Panc1 (cell line): Measurements from ENCODE around the gene EPYC. TPM values are rescaled to one million over a fixed set of nuclear protein-coding genes. Genes with fewer than 3 reads are reported as not detected.

ENCODE experiments used
- ATAC-seq: fragments of 200-7000 bp; cut with Tn5 transposase; 2 replicates; pipeline ENCODE4 v1.9.1; 2020; ENCODE audit warnings: mild to moderate bottlenecking, moderate library complexity
- BruUV-seq: library from RNA; stranded (reverse); fragments of 400-500 nt; replicated peaks from 2 replicates; lab custom pipeline; 2021; lab: Mats Ljungman, UMichigan
- CTCF ChIA-PET: fragments of 300-600 bp; sonication (Branson Sonifier 250); formaldehyde crosslinking; loops from one replicate; lab custom pipeline; 2022; ENCODE audit warnings: antibody characterized with exemption; lab: Charles Lee
- POLR2A ChIA-PET: fragments of 300-600 bp; sonication (Branson Sonifier 250); formaldehyde crosslinking; loops from one replicate; lab custom pipeline; 2022; ENCODE audit warnings: antibody characterized with exemption; lab: Charles Lee
- DNase-seq: peaks from one replicate; pipeline ENCODE4 v3.0.0-alpha.2; 2010; ENCODE audit warnings: low read depth, low spot score
- H3K27ac ChIP-seq: 2 replicates; pipeline ENCODE4 v1.5.1; 2011; ENCODE audit warnings: mild to moderate bottlenecking, low read length, inconsistent platforms
- H3K27me3 ChIP-seq: fragments of 200-500 bp; sonication (Bioruptor generic); 2 replicates; pipeline ENCODE4 v1.6.0; 2014; ENCODE audit warnings: low read length, inconsistent platforms; ENCODE audit not compliant: control insufficient read depth, insufficient read depth
- H3K36me3 ChIP-seq: fragments of 200-500 bp; sonication (Bioruptor generic); 2 replicates; pipeline ENCODE4 v1.5.1; 2014; ENCODE audit warnings: inconsistent platforms, mild to moderate bottlenecking, low read length, moderate library complexity; ENCODE audit not compliant: control insufficient read depth, insufficient read depth
- H3K4me1 ChIP-seq: 2 replicates; pipeline ENCODE4 v1.5.1; 2011; ENCODE audit warnings: inconsistent platforms, mild to moderate bottlenecking, low read length, moderate library complexity; ENCODE audit not compliant: control insufficient read depth, insufficient read depth
- H3K4me3 ChIP-seq, 2 experiments: 2 replicates each; pipeline ENCODE4 v1.5.1; 2011 to 2012; ENCODE audit warnings: low read depth in 2 of 2, low read length in 2 of 2, mild to moderate bottlenecking in 2 of 2, inconsistent platforms in 1 of 2, moderate library complexity in 1 of 2
- H3K9me3 ChIP-seq: fragments of 200-500 bp; sonication (Bioruptor generic); 2 replicates; pipeline ENCODE4 v1.5.1; 2014; ENCODE audit warnings: low read depth, mild to moderate bottlenecking, inconsistent platforms, low read length, moderate library complexity; ENCODE audit not compliant: control insufficient read depth, insufficient read depth
- CTCF ChIP-seq: fragments of 450-650 bp; IDR thresholded peaks from 2 replicates; pipeline ENCODE4 v1.5.1; 2017; ENCODE audit warnings: mild to moderate bottlenecking
- POLR2AphosphoS5 ChIP-seq: IDR thresholded peaks from 2 replicates; pipeline ENCODE4 v1.6.1; 2012; ENCODE audit warnings: mild to moderate bottlenecking, low read depth, low read length, moderate library complexity
- REST ChIP-seq, 2 experiments: IDR thresholded peaks; 2 replicates each; pipeline ENCODE4 v1.6.1; 2011 to 2012; ENCODE audit warnings: low read depth in 2 of 2, control low read depth in 1 of 2, low read length in 1 of 2, mild to moderate bottlenecking in 1 of 2, moderate library complexity in 1 of 2; ENCODE audit not compliant: insufficient read depth in 1 of 2
- SIN3A ChIP-seq: IDR thresholded peaks from 2 replicates; pipeline ENCODE4 v1.6.1; 2012; ENCODE audit warnings: low read depth, mild to moderate bottlenecking, low read length, moderate library complexity, borderline replicate concordance; ENCODE audit not compliant: insufficient read depth
- TCF7L2 ChIP-seq: IDR thresholded peaks from 2 replicates; pipeline ENCODE4 v1.6.1; 2011; ENCODE audit warnings: mild to moderate bottlenecking, low read depth, low read length, inconsistent platforms
- in situ Hi-C: cut with HindIII; loops from 2 replicates; pipeline ENCODE4 v1.10.0; 2016; ENCODE audit warnings: low sequenced_read_pairs, low pct_unique_long_range_greater_than_20kb
- intact Hi-C: fragments of 100-400 bp; cut with micrococcal nuclease; formaldehyde crosslinking; loops from one replicate; pipeline ENCODE4 v1.10.0; 2022; ENCODE audit not compliant: unreplicated experiment
- total RNA-seq: library from RNA; stranded (reverse); gene quantifications from one replicate; pipeline ENCODE4 v1.2.1, GENCODE V29; 2021; ENCODE audit not compliant: unreplicated experiment

Gene EPYC
- total RNA-seq, 1 experiment from 2014 or later, result not detected

- Histone ChIP-seq H3K27me3 (no peaks in the 10 kb centered on the region), H3K4me3 (no peak overlapping the region), H3K9me3 (no peaks in the 10 kb centered on the region), H3K36me3 (no peaks in the 10 kb centered on the region; the same call in 1 of the 2 replicates), H3K27ac (no peak overlapping the region), H3K4me1 (no peaks in the 10 kb centered on the region)
- ChIA-PET POLR2A (no interaction called here), CTCF (no interaction called here)
- DNase-seq, result no peak
- no peak for ATAC-seq
- in situ Hi-C loops, result no loop called here
- BruUV-seq, result no TSS peak
- no peak for TF ChIP-seq CTCF
- TF ChIP-seq SIN3A, result no peak
- TF ChIP-seq REST (IDR thresholded peaks at IDR 0.05; ENCODE audit: insufficient read depth in 1 of 2, low read depth in 2 of 2, low read length in 1 of 2), result no peak
- no peak for TF ChIP-seq POLR2AphosphoS5
- intact Hi-C loops, result no loop called here
These were observed 20.7 kb downstream of the EPYC start for GRCh38 chr12:90984114-90984513.

GRCh38 chr12:90982170-90982569 is 22.6 kb downstream of the EPYC start:
- POLR2A ChIA-PET, result no interaction called here
- TF ChIP-seq POLR2AphosphoS5 (no peak), REST (IDR thresholded peaks at IDR 0.05; ENCODE audit: insufficient read depth in 1 of 2, low read depth in 2 of 2, low read length in 1 of 2) (no peak), CTCF (no peak), SIN3A (no peak), TCF7L2 (no peak)
- H3K27me3 ChIP-seq, result no peaks in the 10 kb centered on the region
- ATAC-seq, result no peak
- H3K27ac ChIP-seq, result no peak overlapping the region
- no peak for DNase-seq
- no peaks in the 10 kb centered on the region for H3K4me1 ChIP-seq
- intact Hi-C loops, result no loop called here
- CTCF ChIA-PET, result no interaction called here
- H3K4me3 ChIP-seq, result no peak overlapping the region
- BruUV-seq, result no TSS peak
- H3K9me3 ChIP-seq, result no peaks in the 10 kb centered on the region
- H3K36me3 ChIP-seq, result no peaks in the 10 kb centered on the region
- in situ Hi-C loops, result no loop called here
